SK-N-SH treated with all-trans-retinoic acid at 6 μM for 48 hours (cell line): ENCODE results near the gene TECRL.

Experiments
- CSDC2 ChIP-seq: fragments of 250-450 bp; sonication (Bioruptor Pico); IDR thresholded peaks from 2 replicates; pipeline ENCODE4 v1.5.0; 2020; ENCODE audit warnings: mild to moderate bottlenecking, moderate library complexity
- ESRRG ChIP-seq: fragments of 250-450 bp; sonication (Bioruptor Pico); IDR thresholded peaks from 2 replicates; pipeline ENCODE4 v1.6.1; 2021; ENCODE audit warnings: mild to moderate bottlenecking
- GLIS3 ChIP-seq: fragments of 250-450 bp; sonication (Bioruptor Pico); IDR thresholded peaks from 2 replicates; pipeline ENCODE4 v1.5.0; 2020; ENCODE audit warnings: mild to moderate bottlenecking, moderate library complexity
- OSR1 ChIP-seq: fragments of 250-450 bp; sonication (Bioruptor Pico); IDR thresholded peaks from 2 replicates; pipeline ENCODE4 v1.8.0; 2022; ENCODE audit warnings: moderate library complexity, mild to moderate bottlenecking, inconsistent platforms
- SNAI2 ChIP-seq: fragments of 250-450 bp; sonication (Bioruptor Pico); IDR thresholded peaks from 2 replicates; pipeline ENCODE4 v1.5.0; 2020; ENCODE audit warnings: mild to moderate bottlenecking, moderate library complexity
- TCF4 ChIP-seq: fragments of 250-450 bp; sonication (Bioruptor Pico); IDR thresholded peaks from 2 replicates; pipeline ENCODE4 v1.8.0; 2021; ENCODE audit warnings: mild to moderate bottlenecking, moderate library complexity, borderline replicate concordance
- ZFP30 ChIP-seq: fragments of 450-650 bp; formaldehyde crosslinking; IDR thresholded peaks from 2 replicates; pipeline ENCODE4 v1.5.0; 2022; ENCODE audit warnings: mild to moderate bottlenecking, moderate library complexity
- TF ChIP-seq, protein P1 (sequence below): fragments of 250-450 bp; sonication (Bioruptor Pico); IDR thresholded peaks from 2 replicates; pipeline ENCODE4 v1.5.0; 2020; ENCODE audit warnings: mild to moderate bottlenecking, moderate library complexity
- TF ChIP-seq, protein P2 (sequence below): fragments of 250-450 bp; sonication (Bioruptor Pico); IDR thresholded peaks from 2 replicates; pipeline ENCODE4 v1.8.0; 2020; ENCODE audit warnings: mild to moderate bottlenecking, moderate library complexity, borderline replicate concordance

DNA sequence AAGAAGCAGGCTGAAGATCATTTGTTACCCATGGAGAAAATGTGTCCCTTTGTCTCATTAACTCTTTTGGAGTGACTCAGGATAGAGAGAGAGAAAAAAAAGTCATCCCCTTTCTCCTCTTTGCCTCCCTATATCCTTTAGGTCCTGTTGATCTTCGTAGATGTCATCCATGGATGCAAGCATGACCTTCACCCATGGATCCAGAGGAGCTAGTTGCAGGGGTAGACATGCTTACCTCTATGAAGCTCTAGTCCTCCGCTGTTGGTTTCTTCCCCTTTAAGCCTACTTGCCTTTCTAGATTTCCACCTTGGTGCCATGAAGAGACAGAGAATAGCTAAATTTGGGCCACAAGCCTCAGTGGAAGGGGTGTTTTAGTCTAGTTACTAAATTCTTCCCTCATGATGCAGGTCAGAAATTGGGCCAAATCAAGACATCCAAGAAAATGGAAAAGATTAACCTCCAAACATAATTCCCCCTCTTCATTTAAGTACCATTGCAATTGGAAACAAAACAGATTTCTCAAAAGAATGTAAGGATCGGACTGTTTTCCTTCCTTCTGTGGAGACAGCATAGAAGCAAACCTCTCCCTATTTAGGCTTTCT lies 178.4 kb downstream of the TECRL start:
- no peak for TF ChIP-seq GLIS3 (CRISPR knock-in tag)
- no peak for TF ChIP-seq SNAI2 (CRISPR knock-in tag)
- TF ChIP-seq TCF4 (CRISPR knock-in tag) = no peak
- no peak for TF ChIP-seq ESRRG
- TF ChIP-seq, protein P1, sequence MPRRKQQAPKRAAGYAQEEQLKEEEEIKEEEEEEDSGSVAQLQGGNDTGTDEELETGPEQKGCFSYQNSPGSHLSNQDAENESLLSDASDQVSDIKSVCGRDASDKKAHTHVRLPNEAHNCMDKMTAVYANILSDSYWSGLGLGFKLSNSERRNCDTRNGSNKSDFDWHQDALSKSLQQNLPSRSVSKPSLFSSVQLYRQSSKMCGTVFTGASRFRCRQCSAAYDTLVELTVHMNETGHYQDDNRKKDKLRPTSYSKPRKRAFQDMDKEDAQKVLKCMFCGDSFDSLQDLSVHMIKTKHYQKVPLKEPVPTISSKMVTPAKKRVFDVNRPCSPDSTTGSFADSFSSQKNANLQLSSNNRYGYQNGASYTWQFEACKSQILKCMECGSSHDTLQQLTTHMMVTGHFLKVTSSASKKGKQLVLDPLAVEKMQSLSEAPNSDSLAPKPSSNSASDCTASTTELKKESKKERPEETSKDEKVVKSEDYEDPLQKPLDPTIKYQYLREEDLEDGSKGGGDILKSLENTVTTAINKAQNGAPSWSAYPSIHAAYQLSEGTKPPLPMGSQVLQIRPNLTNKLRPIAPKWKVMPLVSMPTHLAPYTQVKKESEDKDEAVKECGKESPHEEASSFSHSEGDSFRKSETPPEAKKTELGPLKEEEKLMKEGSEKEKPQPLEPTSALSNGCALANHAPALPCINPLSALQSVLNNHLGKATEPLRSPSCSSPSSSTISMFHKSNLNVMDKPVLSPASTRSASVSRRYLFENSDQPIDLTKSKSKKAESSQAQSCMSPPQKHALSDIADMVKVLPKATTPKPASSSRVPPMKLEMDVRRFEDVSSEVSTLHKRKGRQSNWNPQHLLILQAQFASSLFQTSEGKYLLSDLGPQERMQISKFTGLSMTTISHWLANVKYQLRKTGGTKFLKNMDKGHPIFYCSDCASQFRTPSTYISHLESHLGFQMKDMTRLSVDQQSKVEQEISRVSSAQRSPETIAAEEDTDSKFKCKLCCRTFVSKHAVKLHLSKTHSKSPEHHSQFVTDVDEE (CRISPR knock-in tag) = no peak
- no peak for TF ChIP-seq OSR1 (CRISPR knock-in tag)
- no peak for TF ChIP-seq ZFP30 (CRISPR knock-in tag)
- TF ChIP-seq, protein P2, sequence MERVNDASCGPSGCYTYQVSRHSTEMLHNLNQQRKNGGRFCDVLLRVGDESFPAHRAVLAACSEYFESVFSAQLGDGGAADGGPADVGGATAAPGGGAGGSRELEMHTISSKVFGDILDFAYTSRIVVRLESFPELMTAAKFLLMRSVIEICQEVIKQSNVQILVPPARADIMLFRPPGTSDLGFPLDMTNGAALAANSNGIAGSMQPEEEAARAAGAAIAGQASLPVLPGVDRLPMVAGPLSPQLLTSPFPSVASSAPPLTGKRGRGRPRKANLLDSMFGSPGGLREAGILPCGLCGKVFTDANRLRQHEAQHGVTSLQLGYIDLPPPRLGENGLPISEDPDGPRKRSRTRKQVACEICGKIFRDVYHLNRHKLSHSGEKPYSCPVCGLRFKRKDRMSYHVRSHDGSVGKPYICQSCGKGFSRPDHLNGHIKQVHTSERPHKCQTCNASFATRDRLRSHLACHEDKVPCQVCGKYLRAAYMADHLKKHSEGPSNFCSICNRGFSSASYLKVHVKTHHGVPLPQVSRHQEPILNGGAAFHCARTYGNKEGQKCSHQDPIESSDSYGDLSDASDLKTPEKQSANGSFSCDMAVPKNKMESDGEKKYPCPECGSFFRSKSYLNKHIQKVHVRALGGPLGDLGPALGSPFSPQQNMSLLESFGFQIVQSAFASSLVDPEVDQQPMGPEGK = no peak
- TF ChIP-seq CSDC2 (CRISPR knock-in tag) = no peak
